RPMI8226 (cell line): ENCODE data around the gene IQCC.

Source experiments
- DNase-seq: peaks from one replicate; pipeline ENCODE4 v3.0.0-alpha.2; 2015

The IQCC gene

GRCh38 chr1:32195972-32196823 lies 9.3 kb upstream of the IQCC start:
- DNase-seq: no peak

- DNase-seq: no peak
These were observed 8.4 kb upstream of the IQCC start for GRCh38 chr1:32197074-32197473.

GRCh38 chr1:32197837-32198236 lies 7.6 kb upstream of the IQCC start:
- DNase-seq: no peak

- DNase-seq: no peak
These were observed 7.0 kb upstream of the IQCC start for GRCh38 chr1:32198237-32199042.

- no peak for DNase-seq
These were observed 6.3 kb upstream of the IQCC start for GRCh38 chr1:32199043-32199716.

- no peak for DNase-seq
These were observed 5.8 kb upstream of the IQCC start for GRCh38 chr1:32199717-32200072.

GRCh38 chr1:32200226-32201010 lies 5.1 kb upstream of the IQCC start, which contains the start of gene CCDC28B:
Gene CCDC28B (plus strand): TSS chr1:32200595. CDS start chr1:32201936, 1,341 bp downstream.
- peak; percentile 69 for DNase-seq

- DNase-seq: peak; percentile 45
These were observed 4.2 kb upstream of the IQCC start for GRCh38 chr1:32201011-32201855.

GRCh38 chr1:32204943-32205361 lies 519 bp upstream of the IQCC start:
- no peak for DNase-seq

GRCh38 chr1:32208469-32208868 lies 3.0 kb downstream of the IQCC start:
- no peak for DNase-seq

GRCh38 chr1:32208891-32209328 lies 3.4 kb downstream of the IQCC start, which contains the start of gene DCDC2B:
Gene DCDC2B (plus strand): TSS chr1:32209089. CDS start chr1:32209094, 5 bp downstream.
- peak; percentile 97 for DNase-seq

- peak; percentile 72 for DNase-seq
These were observed 10.4 kb downstream of the IQCC start for GRCh38 chr1:32215629-32216480.

- no peak for DNase-seq
These were observed 11.1 kb downstream of the IQCC start for GRCh38 chr1:32216566-32216965.

- DNase-seq: no peak
These were observed 13.6 kb downstream of the IQCC start for GRCh38 chr1:32219022-32219421.

- no peak for DNase-seq
These were observed 15.5 kb downstream of the IQCC start for GRCh38 chr1:32220746-32221580.

- no peak for DNase-seq
These were observed 16.1 kb downstream of the IQCC start for GRCh38 chr1:32221581-32221979.

GRCh38 chr1:32221980-32222755 lies 16.7 kb downstream of the IQCC start, which contains the start of the genes EIF3I and TMEM234:
Gene EIF3I (plus strand): TSS chr1:32222407. CDS start chr1:32222442, 35 bp downstream.
Gene TMEM234 (minus strand): TSS chr1:32222353. CDS start chr1:32222322, 31 bp downstream.
- DNase-seq: peak; percentile 96

GRCh38 chr1:32223683-32224082 lies 18.2 kb downstream of the IQCC start:
- no peak for DNase-seq
